GM19467 (cell line): ENCODE data around the gene EDEM1.
"Not testable (repeated sequence)": the region's sequence is repeated elsewhere in the genome, so short reads cannot be mapped to it uniquely, and the experiment has no call there.

Source experiments
- ATAC-seq: cut with Tn5 transposase; IDR thresholded peaks from one replicate; pipeline ENCODE4 v1.9.1; 2021; ENCODE audit warnings: mild to moderate bottlenecking, moderate library complexity; ENCODE audit not compliant: unreplicated experiment

Gene EDEM1

GRCh38 chr3:5231074-5231473 lies 43.6 kb downstream of the EDEM1 start:
- ATAC-seq = no peak

GRCh38 chr3:5231487-5231886 lies 44.0 kb downstream of the EDEM1 start:
- no peak for ATAC-seq

GRCh38 chr3:5232570-5232969 lies 45.1 kb downstream of the EDEM1 start:
- ATAC-seq = no peak

- ATAC-seq = no peak
Observed at GRCh38 chr3:5233026-5233425, 45.5 kb downstream of the EDEM1 start.

- ATAC-seq = no peak
Observed at GRCh38 chr3:5235655-5236054, 48.1 kb downstream of the EDEM1 start.

- ATAC-seq = no peak
Observed at GRCh38 chr3:5238545-5238944, 51.0 kb downstream of the EDEM1 start.

GRCh38 chr3:5239602-5240001 lies 52.1 kb downstream of the EDEM1 start:
- no peak for ATAC-seq

- no peak for ATAC-seq
Observed at GRCh38 chr3:5240740-5241139, 53.2 kb downstream of the EDEM1 start.

GRCh38 chr3:5242785-5243184 lies 55.3 kb downstream of the EDEM1 start:
- ATAC-seq = not testable (repeated sequence)

- ATAC-seq = no peak
Observed at GRCh38 chr3:5245927-5246326, 58.4 kb downstream of the EDEM1 start.

- no peak for ATAC-seq
Observed at GRCh38 chr3:5248822-5249221, 61.3 kb downstream of the EDEM1 start.

- no peak for ATAC-seq
Observed at GRCh38 chr3:5250467-5251195, 63.1 kb downstream of the EDEM1 start.

- no peak for ATAC-seq
Observed at GRCh38 chr3:5251196-5251583, 63.7 kb downstream of the EDEM1 start.

GRCh38 chr3:5252131-5252530 lies 64.6 kb downstream of the EDEM1 start:
- no peak for ATAC-seq

GRCh38 chr3:5254281-5255048 lies 67.0 kb downstream of the EDEM1 start:
- no peak for ATAC-seq

GRCh38 chr3:5255404-5256344 lies 68.2 kb downstream of the EDEM1 start:
- no peak for ATAC-seq

GRCh38 chr3:5258526-5258925 lies 71.0 kb downstream of the EDEM1 start:
- ATAC-seq = no peak

- ATAC-seq = no peak
Observed at GRCh38 chr3:5260992-5261501, 73.5 kb downstream of the EDEM1 start.

- no peak for ATAC-seq
Observed at GRCh38 chr3:5262507-5262906, 75.0 kb downstream of the EDEM1 start.

- no peak for ATAC-seq
Observed at GRCh38 chr3:5264093-5264600, 76.6 kb downstream of the EDEM1 start.
